GM19035 (cell line): Measurements from ENCODE around the gene ABCC10.
"Not testable (repeated sequence)": the region's sequence is repeated elsewhere in the genome, so short reads cannot be mapped to it uniquely, and the experiment has no call there.

Experiments used
- ATAC-seq: cut with Tn5 transposase; IDR thresholded peaks from one replicate; pipeline ENCODE4 v1.9.1; 2021; ENCODE audit not compliant: unreplicated experiment

The ABCC10 gene

DNA sequence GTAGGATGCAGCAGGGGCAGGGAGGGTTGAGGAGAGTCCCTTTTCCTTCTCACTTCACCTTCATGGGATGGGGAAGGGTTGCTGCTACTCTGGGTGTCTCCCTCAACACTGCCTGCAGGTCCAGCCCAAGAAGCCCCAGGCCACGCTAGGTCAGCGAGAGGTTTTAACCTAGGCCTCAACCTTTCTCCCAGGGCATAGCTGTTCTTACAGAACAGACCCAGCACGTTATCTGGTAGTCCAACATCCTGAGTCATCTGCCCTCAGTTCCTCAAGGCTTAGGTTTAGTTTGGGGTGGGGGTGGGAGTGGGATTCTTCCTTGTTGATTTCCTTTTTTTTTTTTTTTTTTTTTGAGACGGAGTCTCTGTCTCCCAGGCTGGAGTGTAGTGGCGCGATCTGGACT is 67.0 kb downstream of the ABCC10 start:
- ATAC-seq, result no peak

DNA sequence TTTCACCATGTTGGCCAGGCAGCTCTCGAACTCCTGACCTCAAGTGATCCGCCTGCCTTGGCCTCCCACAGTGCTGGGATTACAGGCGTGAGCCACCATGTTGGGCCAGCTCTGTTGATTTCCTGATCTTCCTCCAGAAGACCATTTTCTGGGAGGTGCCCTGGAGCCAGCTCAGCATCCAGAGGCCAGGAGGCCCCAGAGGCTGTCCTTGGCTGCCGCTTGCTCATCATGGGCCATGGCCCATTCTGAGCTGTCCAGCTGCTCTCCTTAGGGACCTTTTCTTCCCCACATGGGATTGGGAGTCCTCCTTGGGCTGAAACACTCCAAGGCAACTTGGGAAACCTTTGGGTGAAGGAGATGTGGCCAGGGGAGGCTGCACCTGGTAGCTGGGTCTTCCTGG is 67.4 kb downstream of the ABCC10 start:
- no peak for ATAC-seq

- ATAC-seq, result no peak
These were observed 68.1 kb downstream of the ABCC10 start for GRCh38 chr6:43495409-43495941.

- ATAC-seq, result no peak
These were observed 69.2 kb downstream of the ABCC10 start for GRCh38 chr6:43496370-43497128.

DNA sequence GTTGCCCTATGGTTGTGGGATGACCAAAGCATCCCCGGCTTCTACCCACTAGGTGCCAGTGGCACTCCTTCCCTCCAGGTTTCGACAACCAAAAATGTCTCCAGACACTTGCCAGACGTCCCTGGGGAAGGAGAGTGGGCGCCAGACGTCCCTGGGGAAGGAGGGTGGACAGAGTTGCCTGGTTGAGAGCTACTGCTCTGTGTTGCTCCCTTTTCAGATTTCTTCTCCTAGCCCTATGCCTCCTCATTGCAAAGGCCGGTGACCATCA is 69.7 kb downstream of the ABCC10 start:
- no peak for ATAC-seq

DNA sequence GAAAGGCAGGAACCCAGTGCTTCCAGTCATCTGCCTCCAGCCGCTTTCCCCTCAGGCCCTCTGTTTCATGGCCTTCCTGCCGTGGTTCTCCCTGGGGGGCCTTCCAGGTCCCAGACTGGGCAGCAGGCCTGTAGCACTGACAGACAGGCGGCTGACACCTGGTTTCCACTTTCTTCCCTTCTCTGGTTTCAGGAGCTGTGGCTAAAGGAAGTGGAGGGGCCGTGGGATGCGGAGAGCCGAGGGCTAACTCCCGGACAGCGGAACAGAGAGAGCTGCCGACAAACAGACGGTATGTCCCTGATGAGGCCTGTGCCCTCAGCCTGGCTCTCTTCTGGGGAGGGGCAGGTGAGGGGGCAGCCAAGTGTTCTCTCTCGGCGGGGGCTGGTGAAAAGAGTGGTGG is 70.3 kb downstream of the ABCC10 start:
- ATAC-seq, result no peak

DNA sequence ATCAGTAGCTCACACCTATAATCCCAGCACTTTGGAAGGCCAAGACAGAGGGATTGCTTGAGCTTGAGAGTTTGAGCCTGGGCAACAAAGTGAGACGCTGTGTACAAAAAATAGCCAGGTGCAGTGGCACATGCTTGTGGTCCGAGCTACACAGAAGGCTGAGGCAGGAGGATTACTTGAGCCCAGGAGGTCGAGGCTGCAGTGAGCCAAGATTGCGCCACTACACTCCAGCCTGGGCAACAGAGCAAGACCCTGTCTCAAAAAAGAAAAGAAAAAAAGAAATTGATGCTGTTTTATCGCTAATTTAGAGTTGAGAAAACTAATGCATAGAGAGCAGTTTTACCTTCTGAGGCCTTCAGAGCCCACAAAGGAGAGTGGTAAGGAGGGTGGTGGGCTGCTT is 71.0 kb downstream of the ABCC10 start:
- ATAC-seq, result not testable (repeated sequence)

DNA sequence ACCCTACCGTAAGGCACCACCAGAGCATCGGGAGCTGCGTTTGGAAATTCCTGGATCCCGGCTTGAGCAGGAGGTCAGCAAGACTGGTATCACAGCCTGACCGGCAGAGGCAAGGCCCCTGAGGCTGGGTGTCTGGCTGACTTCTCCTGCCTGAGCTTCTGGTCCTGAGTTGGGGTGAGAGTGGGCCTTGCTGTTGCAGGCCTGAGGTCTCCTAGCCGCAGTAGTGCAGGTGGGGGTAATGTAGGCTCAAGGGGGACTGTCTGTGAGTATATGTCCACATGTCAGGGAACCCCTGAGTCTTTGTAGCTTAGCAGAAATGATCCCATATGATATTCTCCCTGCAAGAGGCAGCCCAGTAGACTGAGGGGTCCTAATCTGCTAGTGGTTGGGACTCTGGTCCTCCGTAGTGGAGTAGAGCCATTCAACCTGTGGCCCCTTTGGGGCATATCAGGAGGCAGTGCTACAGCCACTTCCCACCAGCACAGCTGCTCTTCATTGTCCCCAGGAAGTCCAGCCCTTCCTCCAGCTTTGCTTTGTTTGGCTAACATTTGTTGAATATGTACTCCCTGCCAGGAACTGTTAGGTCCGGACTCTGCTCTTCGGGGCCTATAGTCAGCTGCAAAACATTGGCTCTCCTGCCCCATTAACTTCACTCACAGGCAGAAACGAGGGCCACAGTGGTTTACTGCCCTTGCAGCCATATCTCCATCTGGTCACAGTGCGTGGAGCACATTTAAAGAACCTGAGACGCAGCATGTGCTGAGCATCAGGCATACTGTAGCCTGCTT is 71.9 kb downstream of the ABCC10 start:
- no peak for ATAC-seq
